ENCODE data around the gene LYZ. TPM values are rescaled to one million over a fixed set of nuclear protein-coding genes. Genes with fewer than 3 reads are reported as not detected.

Gene LYZ
- total and polyA plus RNA-seq, 7 experiments from 2014 or later: 1.1 to 2,445 (median 37.7) TPM

- Mint-ChIP-seq H3K4me3 (no peak overlapping the region), H3K4me1 (no peaks in the 10 kb centered on the region), H3K27me3 (no peaks in the 10 kb centered on the region), H3K9me3 (peaks cover 0 to 18% (median 4%) of the 10 kb centered on the region in 11 donors), H3K36me3 (peaks cover 13 to 42% (median 38%) of the 10 kb centered on the region in 5 donors), H3K27ac (no peak overlapping the region)
- POLR2A ChIA-PET: no interaction called here
- intact Hi-C loops (cut with micrococcal nuclease): no loop called here
- H3K27me3 ChIP-seq (ENCODE audit: control insufficient read depth in 2 of 2, insufficient read depth in 2 of 2, low read length in 2 of 2): no peaks in the 10 kb centered on the region
- no peak for DNase-seq
- peaks cover 0 to 11% (median 0%) of the 10 kb centered on the region in 3 experiments for H3K36me3 ChIP-seq (ENCODE audit: control insufficient read depth in 2 of 3, insufficient read depth in 3 of 3, low read length in 3 of 3)
- no peak overlapping the region for H3K4me3 ChIP-seq (ENCODE audit: low read length)
- no peaks in the 10 kb centered on the region for H3K4me1 ChIP-seq (ENCODE audit: control insufficient read depth in 2 of 2, insufficient read depth in 2 of 2, low read length in 2 of 2)
- no peaks in the 10 kb centered on the region for H3K9me3 ChIP-seq (ENCODE audit: control insufficient read depth in 2 of 3, low read length in 3 of 3)
- H3K27ac ChIP-seq (ENCODE audit: low read depth, low read length): no peak overlapping the region
- CTCF ChIA-PET: interaction anchor here (0.7 kb wide), 1 partner anchor 212 kb away, joined by 4 read pairs; no protein-coding TSS in a partner anchor
- no peak for ATAC-seq
Observed at GRCh38 chr12:69397978-69398377, 49.8 kb downstream of the LYZ start.

- peak overlapping the region in 1 of 9 donors; percentile 42 for H3K27ac Mint-ChIP-seq
Observed at GRCh38 chr12:69401940-69402339, 53.8 kb downstream of the LYZ start.

More at GRCh38 chr12:69401940-69402339, 53.8 kb downstream of the LYZ start:
- Mint-ChIP-seq H3K4me3 (no peak overlapping the region), H3K4me1 (no peaks in the 10 kb centered on the region), H3K9me3 (peaks cover 0 to 7% (median 2%) of the 10 kb centered on the region in 11 donors), H3K27me3 (no peaks in the 10 kb centered on the region), H3K36me3 (peaks cover 11 to 22% (median 16%) of the 10 kb centered on the region in 5 donors)
- CTCF ChIA-PET: no interaction called here
- Histone ChIP-seq H3K9me3 (ENCODE audit: control insufficient read depth in 2 of 3, low read length in 3 of 3) (no peaks in the 10 kb centered on the region), H3K27me3 (ENCODE audit: control insufficient read depth in 2 of 2, insufficient read depth in 2 of 2, low read length in 2 of 2) (no peaks in the 10 kb centered on the region), H3K36me3 (ENCODE audit: control insufficient read depth in 2 of 3, insufficient read depth in 3 of 3, low read length in 3 of 3) (peaks cover 0 to 5% (median 0%) of the 10 kb centered on the region in 3 experiments), H3K27ac (ENCODE audit: low read depth, low read length) (no peak overlapping the region), H3K4me3 (ENCODE audit: low read length) (no peak overlapping the region), H3K4me1 (ENCODE audit: control insufficient read depth in 2 of 2, insufficient read depth in 2 of 2, low read length in 2 of 2) (no peaks in the 10 kb centered on the region)
- POLR2A ChIA-PET: no interaction called here
- DNase-seq (no peak), ATAC-seq (no peak)
- intact Hi-C loops (cut with micrococcal nuclease): no loop called here

Other genes starting within 250 kb of the LYZ start
- 100 to 1,000 TPM in 2 of 5 experiments, 10 to 100 TPM in 3; 86.8 to 127 (median 96.5) TPM for gene CPSF6, start 108.8 kb upstream of the LYZ start, total RNA-seq
- 10 to 100 TPM; 33.2 to 48.4 TPM for gene CPSF6, start 108.8 kb upstream of the LYZ start, polyA plus RNA-seq
- gene YEATS4, start 11.4 kb downstream of the LYZ start, total RNA-seq: 10 to 100 TPM; 16.5 to 34.9 (median 21.4) TPM
- gene YEATS4, start 11.4 kb downstream of the LYZ start, polyA plus RNA-seq: 10 to 100 TPM; 55.4 to 61.0 TPM
- gene FRS2, start 122.0 kb downstream of the LYZ start, total RNA-seq: 10 to 100 TPM; 17.5 to 30.1 (median 24.0) TPM
- gene FRS2, start 122.0 kb downstream of the LYZ start, polyA plus RNA-seq: 10 to 100 TPM; 11.0 to 14.9 TPM
- gene CCT2, start 237.1 kb downstream of the LYZ start, total RNA-seq: 100 to 1,000 TPM; 106 to 200 (median 157) TPM
- gene CCT2, start 237.1 kb downstream of the LYZ start, polyA plus RNA-seq: 100 to 1,000 TPM; 140 to 156 TPM

Measured in naive thymus-derived CD4-positive, alpha-beta T cell (primary cell).